Hematopoietic multipotent progenitor cell treated with erythropoietin and hydrocortisone succinate and interleukin-3 and kit ligand, for 6 days (in vitro differentiated cells): ENCODE measurements around the gene CCRL2.

Experiments
- DNase-seq: peaks from one replicate; pipeline ENCODE4 v3.0.0-alpha.2; 2015

CCRL2 gene, protein sequence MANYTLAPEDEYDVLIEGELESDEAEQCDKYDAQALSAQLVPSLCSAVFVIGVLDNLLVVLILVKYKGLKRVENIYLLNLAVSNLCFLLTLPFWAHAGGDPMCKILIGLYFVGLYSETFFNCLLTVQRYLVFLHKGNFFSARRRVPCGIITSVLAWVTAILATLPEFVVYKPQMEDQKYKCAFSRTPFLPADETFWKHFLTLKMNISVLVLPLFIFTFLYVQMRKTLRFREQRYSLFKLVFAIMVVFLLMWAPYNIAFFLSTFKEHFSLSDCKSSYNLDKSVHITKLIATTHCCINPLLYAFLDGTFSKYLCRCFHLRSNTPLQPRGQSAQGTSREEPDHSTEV

GRCh38 chr3:46406788-46407611 lies at the start of gene CCRL2, which contains the start of gene CCR5AS:
Gene CCRL2, plus strand, starts transcription at chr3:46407259. Its CDS starts 821 bp downstream, at chr3:46408080.
Gene CCR5AS, minus strand, starts transcription at chr3:46407066.
- peak; percentile 96 for DNase-seq

GRCh38 chr3:46358466-46358865 lies 48.6 kb upstream of the CCRL2 start:
- DNase-seq: no peak

GRCh38 chr3:46359733-46360493 lies 47.1 kb upstream of the CCRL2 start:
- DNase-seq: no peak

DNA sequence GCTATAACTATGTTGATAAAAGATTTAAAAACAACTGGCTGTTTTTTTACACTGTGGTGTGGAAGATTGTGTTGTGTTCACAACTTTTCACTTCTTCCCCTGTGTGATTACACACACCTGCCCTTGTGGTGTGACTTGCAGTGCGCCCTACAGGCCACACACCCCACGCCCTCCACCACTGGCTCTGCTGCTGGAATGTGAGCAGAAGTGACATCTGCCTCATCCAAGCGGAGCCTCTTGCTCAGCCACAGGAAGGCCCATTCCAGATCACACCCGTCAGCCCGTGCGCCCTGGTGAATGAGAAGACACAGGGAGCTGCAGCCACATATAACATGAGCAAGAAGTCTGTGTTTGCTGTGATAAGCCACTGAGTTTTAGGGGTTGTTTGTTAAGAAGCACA lies 46.2 kb upstream of the CCRL2 start:
- DNase-seq: no peak

DNA sequence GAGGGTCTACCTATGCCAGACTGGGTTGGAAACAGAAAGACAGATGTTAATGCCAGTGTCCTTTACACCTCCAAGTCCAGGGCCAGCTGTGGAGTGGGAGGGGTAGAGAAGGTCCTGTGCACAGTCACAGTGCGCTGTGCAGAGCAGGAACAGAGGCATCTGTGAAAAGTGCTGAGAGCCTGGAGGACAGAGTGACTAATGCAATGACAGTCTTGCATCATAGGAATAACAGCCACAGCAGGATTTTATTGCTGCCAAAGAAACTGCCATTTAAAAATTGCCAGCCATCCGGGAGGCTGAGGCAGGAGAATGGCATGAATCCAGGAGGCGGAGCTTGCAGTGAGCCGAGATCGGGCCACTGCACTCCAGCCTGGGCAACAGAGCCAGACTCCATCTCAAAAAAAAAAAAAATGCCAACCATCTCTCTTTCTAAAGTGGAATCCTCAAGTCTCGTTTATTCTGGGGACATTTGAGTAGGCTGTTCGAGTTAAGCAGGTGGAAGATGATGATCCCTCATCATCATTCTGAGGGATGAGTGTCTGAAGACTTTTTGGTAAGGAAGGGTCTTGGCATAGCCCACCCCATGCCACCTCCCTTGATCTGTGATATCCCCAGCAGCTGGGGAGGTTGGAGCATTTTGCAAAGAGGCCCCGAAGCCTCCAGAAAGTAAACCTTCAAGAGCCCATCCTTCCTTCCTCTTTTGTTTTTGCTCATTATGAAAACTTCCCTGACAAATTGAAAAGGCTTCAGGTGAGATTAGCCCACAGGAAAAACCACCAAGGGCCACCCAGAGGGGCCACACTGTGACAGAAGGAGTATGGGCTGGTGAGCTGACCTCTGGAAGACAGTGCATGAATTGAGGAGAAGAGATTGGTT lies 45.4 kb upstream of the CCRL2 start:
- DNase-seq: peak; percentile 60

DNA sequence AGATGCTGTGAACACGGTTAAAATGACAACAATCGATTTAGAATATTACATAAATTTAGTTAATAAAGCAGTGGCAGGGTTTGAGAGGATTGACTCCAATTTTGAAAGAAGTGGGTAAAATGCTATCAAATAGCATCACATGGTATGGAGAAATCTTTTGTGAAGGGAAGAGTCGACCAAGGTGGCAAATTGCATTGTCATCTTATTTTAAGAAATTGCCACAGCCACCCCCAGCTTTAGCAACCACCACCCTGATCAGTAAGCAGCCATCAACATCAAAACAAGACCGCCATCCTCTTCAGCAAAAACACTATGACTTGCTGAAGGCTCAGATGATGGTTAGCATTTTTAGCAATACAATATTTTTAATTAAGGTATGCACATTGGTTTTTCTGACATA lies 42.0 kb upstream of the CCRL2 start:
- peak; percentile 60 for DNase-seq

DNA sequence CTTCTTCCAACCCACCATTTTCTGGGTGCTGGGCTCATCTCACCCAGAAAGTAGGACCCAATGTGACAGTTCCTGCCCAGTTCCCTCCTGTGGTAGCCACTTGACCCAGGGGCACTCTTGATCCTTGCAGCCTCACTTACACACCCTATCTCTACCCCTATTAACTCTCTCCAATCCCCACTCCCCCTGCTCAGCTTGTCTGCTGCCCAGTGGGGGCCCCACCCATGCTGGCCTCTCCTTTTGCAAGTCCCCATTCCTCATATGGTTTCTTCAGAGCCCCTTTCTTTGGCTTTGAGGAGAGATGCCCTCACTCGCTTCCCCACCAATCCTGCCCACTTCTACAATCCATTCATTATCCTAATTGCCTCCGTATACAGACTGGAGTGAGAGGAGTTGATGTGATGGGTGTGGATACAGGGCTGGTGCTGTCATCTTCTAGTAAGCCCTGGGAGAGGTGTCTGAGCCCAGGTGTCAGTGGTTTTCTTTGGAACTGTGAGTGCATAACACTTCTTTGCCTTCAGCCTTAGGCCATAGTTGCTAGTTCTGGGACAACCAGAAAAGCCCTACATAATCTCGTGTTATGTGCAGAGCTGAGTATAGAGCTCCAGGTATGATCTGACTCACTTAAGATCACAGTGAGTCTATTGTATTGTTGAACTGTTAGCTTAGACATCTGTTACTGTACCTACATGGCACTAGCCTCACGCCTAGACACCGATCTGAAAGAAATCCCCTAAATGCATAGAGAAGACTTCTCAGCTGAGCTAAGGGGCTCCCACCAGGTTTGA lies 41.1 kb upstream of the CCRL2 start:
- no peak for DNase-seq

- no peak for DNase-seq
These were observed 39.2 kb upstream of the CCRL2 start for GRCh38 chr3:46367811-46368210.

DNA sequence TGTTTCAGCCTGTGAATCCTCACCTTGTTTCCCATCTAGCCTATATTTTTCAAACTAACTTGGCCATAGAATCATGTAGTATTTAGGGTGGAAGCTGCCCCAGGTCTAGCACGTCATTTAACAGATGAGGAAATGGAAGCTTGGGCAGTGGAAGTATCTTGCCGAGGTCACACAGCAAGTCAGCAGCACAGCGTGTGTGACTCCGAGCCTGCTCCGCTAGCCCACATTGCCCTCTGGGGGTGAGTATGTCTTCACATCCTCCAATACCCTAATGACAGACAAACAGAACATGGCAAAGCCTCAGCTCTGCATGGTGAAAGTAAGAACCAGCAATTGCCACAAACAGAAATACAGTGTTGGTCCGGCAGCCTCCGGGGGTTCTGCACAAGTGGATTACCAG lies 38.5 kb upstream of the CCRL2 start:
- peak; percentile 82 for DNase-seq

DNA sequence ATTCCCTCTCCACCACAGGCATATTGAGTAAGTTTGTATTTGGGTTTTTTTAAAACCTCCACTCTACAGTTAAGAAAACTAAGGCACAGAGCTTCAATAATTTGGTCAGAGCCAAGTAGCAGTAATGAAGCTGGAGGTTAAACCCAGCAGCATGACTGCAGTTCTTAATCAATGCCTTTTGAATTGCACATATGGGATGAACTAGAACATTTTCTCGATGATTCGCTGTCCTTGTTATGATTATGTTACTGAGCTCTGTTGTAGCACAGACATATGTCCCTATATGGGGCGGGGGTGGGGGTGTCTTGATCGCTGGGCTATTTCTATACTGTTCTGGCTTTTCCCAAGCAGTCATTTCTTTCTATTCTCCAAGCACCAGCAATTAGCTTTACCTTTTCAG lies 37.9 kb upstream of the CCRL2 start:
- no peak for DNase-seq

GRCh38 chr3:46369675-46370132 lies 37.4 kb upstream of the CCRL2 start:
- DNase-seq: no peak

GRCh38 chr3:46370839-46371518 lies 36.1 kb upstream of the CCRL2 start, which contains the start of gene CCR5:
Gene CCR5, plus strand, starts transcription at chr3:46370946. Its CDS starts 1,957 bp downstream, at chr3:46372903.
- DNase-seq: peak; percentile 57

GRCh38 chr3:46371519-46372340 lies 35.3 kb upstream of the CCRL2 start:
- no peak for DNase-seq

DNA sequence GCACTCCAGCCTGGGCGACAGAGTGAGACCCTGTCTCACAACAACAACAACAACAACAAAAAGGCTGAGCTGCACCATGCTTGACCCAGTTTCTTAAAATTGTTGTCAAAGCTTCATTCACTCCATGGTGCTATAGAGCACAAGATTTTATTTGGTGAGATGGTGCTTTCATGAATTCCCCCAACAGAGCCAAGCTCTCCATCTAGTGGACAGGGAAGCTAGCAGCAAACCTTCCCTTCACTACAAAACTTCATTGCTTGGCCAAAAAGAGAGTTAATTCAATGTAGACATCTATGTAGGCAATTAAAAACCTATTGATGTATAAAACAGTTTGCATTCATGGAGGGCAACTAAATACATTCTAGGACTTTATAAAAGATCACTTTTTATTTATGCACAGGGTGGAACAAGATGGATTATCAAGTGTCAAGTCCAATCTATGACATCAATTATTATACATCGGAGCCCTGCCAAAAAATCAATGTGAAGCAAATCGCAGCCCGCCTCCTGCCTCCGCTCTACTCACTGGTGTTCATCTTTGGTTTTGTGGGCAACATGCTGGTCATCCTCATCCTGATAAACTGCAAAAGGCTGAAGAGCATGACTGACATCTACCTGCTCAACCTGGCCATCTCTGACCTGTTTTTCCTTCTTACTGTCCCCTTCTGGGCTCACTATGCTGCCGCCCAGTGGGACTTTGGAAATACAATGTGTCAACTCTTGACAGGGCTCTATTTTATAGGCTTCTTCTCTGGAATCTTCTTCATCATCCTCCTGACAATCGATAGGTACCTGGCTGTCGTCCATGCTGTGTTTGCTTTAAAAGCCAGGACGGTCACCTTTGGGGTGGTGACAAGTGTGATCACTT lies 34.3 kb upstream of the CCRL2 start:
- peak; percentile 74 for DNase-seq

- DNase-seq: no peak
These were observed 32.3 kb upstream of the CCRL2 start for GRCh38 chr3:46374755-46375154.

DNA sequence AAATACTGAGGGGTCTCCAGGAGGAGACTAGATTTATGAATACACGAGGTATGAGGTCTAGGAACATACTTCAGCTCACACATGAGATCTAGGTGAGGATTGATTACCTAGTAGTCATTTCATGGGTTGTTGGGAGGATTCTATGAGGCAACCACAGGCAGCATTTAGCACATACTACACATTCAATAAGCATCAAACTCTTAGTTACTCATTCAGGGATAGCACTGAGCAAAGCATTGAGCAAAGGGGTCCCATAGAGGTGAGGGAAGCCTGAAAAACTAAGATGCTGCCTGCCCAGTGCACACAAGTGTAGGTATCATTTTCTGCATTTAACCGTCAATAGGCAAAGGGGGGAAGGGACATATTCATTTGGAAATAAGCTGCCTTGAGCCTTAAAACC lies 31.8 kb upstream of the CCRL2 start:
- no peak for DNase-seq

DNA sequence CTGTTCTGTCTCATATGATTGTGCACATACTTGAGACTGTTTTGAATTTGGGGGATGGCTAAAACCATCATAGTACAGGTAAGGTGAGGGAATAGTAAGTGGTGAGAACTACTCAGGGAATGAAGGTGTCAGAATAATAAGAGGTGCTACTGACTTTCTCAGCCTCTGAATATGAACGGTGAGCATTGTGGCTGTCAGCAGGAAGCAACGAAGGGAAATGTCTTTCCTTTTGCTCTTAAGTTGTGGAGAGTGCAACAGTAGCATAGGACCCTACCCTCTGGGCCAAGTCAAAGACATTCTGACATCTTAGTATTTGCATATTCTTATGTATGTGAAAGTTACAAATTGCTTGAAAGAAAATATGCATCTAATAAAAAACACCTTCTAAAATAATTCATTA lies 31.2 kb upstream of the CCRL2 start:
- DNase-seq: no peak

- DNase-seq: peak; percentile 85
These were observed 28.6 kb upstream of the CCRL2 start for GRCh38 chr3:46378426-46378942.
